Ishikawa (cell line): ENCODE data around the gene ID3.

Experiments
- CEBPB ChIP-seq: IDR thresholded peaks from 2 replicates; pipeline ENCODE4 v1.6.1; 2012
- EGR1 ChIP-seq: IDR thresholded peaks from 2 replicates; pipeline ENCODE4 v1.6.1; 2012
- EP300 ChIP-seq: IDR thresholded peaks from 2 replicates; pipeline ENCODE4 v1.6.1; 2012; ENCODE audit warnings: borderline replicate concordance
- FOXM1 ChIP-seq: IDR thresholded peaks from 2 replicates; pipeline ENCODE4 v1.6.1; 2012; ENCODE audit warnings: low read depth, borderline replicate concordance
- RAD21 ChIP-seq: IDR thresholded peaks from 2 replicates; pipeline ENCODE4 v1.6.1; 2012; ENCODE audit warnings: low read depth
- TAF1 ChIP-seq: IDR thresholded peaks from 2 replicates; pipeline ENCODE4 v1.6.1; 2012; ENCODE audit warnings: low read depth, mild to moderate bottlenecking
- TCF12 ChIP-seq: IDR thresholded peaks from 2 replicates; pipeline ENCODE4 v1.6.1; 2012; ENCODE audit warnings: low read depth
- TEAD4 ChIP-seq: IDR thresholded peaks from 2 replicates; pipeline ENCODE4 v1.6.1; 2012
- YY1 ChIP-seq: IDR thresholded peaks from 2 replicates; pipeline ENCODE4 v1.6.1; 2012; ENCODE audit warnings: low read depth
- ZBTB7A ChIP-seq: IDR thresholded peaks from 2 replicates; pipeline ENCODE4 v1.6.1; 2012; ENCODE audit warnings: low read depth
- TF ChIP-seq, protein P1 (sequence below): IDR thresholded peaks from 2 replicates; pipeline ENCODE4 v1.6.1; 2012
- TF ChIP-seq, protein P2 (sequence below): IDR thresholded peaks from 2 replicates; pipeline ENCODE4 v1.6.1; 2012; ENCODE audit warnings: low read depth, mild to moderate bottlenecking

DNA sequence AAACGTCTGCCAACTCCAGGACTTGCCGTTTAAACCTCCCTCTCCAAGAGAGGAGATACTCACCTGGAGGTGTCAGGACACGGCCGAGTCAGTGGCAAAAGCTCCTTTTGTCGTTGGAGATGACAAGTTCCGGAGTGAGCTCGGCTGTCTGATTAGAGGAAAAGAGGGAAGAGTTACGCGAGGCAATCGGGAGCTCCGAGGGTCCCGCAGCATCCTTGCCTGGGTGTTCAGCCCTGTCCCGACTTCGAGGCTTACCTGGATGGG lies 497 bp downstream of the ID3 start:
- no peak for TF ChIP-seq EP300
- TF ChIP-seq TCF12: no peak
- no peak for TF ChIP-seq CEBPB
- TF ChIP-seq RAD21: no peak
- TF ChIP-seq TEAD4: no peak
- TF ChIP-seq YY1: no peak
- no peak for TF ChIP-seq TAF1
- no peak for TF ChIP-seq ZBTB7A
- TF ChIP-seq, protein P1, sequence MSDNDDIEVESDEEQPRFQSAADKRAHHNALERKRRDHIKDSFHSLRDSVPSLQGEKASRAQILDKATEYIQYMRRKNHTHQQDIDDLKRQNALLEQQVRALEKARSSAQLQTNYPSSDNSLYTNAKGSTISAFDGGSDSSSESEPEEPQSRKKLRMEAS: no peak
- TF ChIP-seq, protein P2, sequence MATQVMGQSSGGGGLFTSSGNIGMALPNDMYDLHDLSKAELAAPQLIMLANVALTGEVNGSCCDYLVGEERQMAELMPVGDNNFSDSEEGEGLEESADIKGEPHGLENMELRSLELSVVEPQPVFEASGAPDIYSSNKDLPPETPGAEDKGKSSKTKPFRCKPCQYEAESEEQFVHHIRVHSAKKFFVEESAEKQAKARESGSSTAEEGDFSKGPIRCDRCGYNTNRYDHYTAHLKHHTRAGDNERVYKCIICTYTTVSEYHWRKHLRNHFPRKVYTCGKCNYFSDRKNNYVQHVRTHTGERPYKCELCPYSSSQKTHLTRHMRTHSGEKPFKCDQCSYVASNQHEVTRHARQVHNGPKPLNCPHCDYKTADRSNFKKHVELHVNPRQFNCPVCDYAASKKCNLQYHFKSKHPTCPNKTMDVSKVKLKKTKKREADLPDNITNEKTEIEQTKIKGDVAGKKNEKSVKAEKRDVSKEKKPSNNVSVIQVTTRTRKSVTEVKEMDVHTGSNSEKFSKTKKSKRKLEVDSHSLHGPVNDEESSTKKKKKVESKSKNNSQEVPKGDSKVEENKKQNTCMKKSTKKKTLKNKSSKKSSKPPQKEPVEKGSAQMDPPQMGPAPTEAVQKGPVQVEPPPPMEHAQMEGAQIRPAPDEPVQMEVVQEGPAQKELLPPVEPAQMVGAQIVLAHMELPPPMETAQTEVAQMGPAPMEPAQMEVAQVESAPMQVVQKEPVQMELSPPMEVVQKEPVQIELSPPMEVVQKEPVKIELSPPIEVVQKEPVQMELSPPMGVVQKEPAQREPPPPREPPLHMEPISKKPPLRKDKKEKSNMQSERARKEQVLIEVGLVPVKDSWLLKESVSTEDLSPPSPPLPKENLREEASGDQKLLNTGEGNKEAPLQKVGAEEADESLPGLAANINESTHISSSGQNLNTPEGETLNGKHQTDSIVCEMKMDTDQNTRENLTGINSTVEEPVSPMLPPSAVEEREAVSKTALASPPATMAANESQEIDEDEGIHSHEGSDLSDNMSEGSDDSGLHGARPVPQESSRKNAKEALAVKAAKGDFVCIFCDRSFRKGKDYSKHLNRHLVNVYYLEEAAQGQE: no peak
- no peak for TF ChIP-seq FOXM1
- no peak for TF ChIP-seq EGR1
